GM12873 (cell line): Measurements from ENCODE around the gene SELENOW.

Experiments used
- CTCF ChIP-seq: IDR thresholded peaks from 2 replicates; pipeline ENCODE4 v1.5.1; 2012; ENCODE audit warnings: low read depth, mild to moderate bottlenecking, moderate library complexity, low read length, control low read depth; ENCODE audit not compliant: insufficient read depth; ENCODE audit errors: missing control alignments

Gene SELENOW

GRCh38 chr19:47778049-47778953, at the start of gene SELENOW:
Gene SELENOW (plus strand): TSS chr19:47778703. CDS start chr19:47778786, 83 bp downstream.
- TF ChIP-seq CTCF = no peak

DNA sequence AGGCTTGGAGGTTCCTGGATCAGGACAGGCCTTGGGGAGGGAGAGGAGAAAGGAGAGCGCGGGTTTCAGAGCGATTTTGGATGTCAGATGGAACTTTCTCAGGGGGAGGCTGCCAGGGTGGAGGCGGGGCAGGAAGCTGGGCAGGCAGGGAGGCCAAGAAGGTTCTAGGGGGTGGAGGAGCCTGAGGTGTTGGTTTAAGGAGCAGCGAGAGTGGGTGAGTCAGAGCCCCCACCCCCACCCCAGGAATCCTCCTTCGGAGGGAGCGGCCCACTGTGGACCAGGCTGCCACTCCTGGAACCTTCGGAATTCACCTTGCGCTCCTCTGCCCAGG, 49.1 kb upstream of the SELENOW start:
- TF ChIP-seq CTCF = no peak

DNA sequence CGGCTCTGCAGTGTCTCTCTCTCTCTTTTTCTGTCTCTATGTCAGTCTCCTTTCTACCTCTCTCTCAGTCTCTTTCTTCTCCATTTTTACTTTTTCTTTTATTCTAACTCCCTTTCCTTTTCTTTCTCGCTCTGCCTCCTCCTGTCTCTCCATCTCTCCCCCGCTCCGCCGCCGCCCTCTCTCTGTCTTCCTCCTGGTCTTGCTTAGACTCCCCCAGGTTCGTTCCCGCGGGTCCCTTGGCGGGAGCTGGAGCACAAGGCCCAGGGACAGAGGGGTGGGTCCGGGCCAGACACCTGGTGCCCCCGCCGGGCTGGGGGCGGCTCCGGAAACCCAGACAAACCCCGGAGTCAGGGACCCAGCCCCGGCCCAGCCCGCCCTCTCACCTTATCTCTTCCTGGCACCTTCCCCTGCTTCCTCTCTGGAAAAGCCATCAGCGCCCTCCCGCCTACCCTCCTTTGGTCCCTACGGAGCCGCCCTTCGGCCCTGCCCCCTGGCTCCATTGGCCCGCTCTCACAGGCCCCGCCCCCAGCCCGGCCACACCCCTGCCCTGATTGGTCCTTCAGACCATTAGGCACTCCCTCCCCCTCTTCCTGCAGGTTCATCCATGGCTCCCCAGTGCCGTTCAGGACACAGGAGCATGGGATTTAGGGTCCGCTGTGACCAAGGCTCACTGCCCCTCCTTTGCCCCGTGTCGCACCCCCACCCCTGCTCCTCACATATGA, 48.5 kb upstream of the SELENOW start:
- TF ChIP-seq CTCF = no peak

- no peak for TF ChIP-seq CTCF
These were observed 48.0 kb upstream of the SELENOW start for GRCh38 chr19:47730521-47730889.

DNA sequence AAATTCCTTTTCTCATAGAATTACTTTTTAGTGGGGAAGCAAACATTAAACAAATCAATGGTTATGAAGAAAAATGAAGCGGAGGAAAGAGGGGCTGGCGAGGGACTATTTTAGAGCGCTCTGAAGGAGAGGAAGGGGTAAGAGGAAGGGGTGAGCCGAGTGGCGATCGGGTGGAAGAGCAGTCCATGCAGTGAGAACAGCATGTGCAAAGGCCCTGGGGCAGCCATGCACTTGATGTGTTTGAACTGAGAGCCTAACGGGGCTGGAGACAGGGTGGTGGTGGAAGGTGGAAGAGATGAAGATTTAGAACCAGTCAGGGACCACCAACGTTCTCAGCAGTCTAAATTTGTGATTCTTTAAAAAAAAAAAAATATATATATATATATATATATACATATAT, 47.6 kb upstream of the SELENOW start:
- TF ChIP-seq CTCF = no peak

GRCh38 chr19:47735131-47735530, 43.4 kb upstream of the SELENOW start:
- no peak for TF ChIP-seq CTCF

DNA sequence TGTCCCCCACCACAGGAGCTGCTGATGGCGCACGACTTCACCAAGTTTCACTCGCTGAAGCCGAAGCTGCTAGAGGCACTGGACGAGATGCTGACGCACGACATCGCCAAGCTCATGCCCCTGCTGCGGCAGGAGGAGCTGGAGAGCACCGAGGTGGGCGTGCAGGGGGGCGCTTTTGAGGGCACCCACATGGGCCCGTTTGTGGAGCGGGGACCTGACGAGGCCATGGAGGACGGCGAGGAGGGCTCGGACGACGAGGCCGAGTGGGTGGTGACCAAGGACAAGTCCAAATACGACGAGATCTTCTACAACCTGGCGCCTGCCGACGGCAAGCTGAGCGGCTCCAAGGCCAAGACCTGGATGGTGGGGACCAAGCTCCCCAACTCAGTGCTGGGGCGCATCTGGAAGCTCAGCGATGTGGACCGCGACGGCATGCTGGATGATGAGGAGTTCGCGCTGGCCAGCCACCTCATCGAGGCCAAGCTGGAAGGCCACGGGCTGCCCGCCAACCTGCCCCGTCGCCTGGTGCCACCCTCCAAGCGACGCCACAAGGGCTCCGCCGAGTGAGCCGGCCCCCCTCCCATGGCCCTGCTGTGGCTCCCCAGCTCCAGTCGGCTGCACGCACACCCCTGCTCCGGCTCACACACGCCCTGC, 37.5 kb upstream of the SELENOW start:
- no peak for TF ChIP-seq CTCF
